Karpas-422 (cell line): ENCODE results near the gene NFKBIA. TPM values are rescaled to one million over a fixed set of nuclear protein-coding genes. Genes with fewer than 3 reads are reported as not detected.

Experiments used
- DNase-seq: peaks from one replicate; pipeline ENCODE4 v3.0.0-alpha.2; 2015
- H2AFZ ChIP-seq: fragments of 200-600 bp; sonication (generic); 2 replicates; pipeline ENCODE4 v1.6.1; 2014; ENCODE audit warnings: antibody characterized with exemption, low read length, mixed read lengths
- H3K27ac ChIP-seq: fragments of 200-600 bp; sonication (generic); 2 replicates; pipeline ENCODE4 v1.5.1; 2014; ENCODE audit warnings: mild to moderate bottlenecking, low read length, moderate library complexity
- H3K27me3 ChIP-seq: fragments of 200-600 bp; sonication (generic); 2 replicates; pipeline ENCODE4 v1.6.1; 2014; ENCODE audit warnings: low read length, mixed read lengths
- H3K36me3 ChIP-seq: fragments of 200-600 bp; sonication (generic); 2 replicates; pipeline ENCODE4 v1.6.1; 2014; ENCODE audit warnings: low read length, mixed read lengths; ENCODE audit not compliant: insufficient read depth
- H3K4me1 ChIP-seq: fragments of 200-600 bp; sonication (generic); 2 replicates; pipeline ENCODE4 v1.6.1; 2014; ENCODE audit warnings: mild to moderate bottlenecking, low read length, mixed read lengths
- H3K4me2 ChIP-seq: fragments of 200-600 bp; sonication (generic); 2 replicates; pipeline ENCODE4 v1.6.1; 2014; ENCODE audit warnings: low read length, low read depth, mild to moderate bottlenecking; ENCODE audit not compliant: poor library complexity, severe bottlenecking
- H3K4me3 ChIP-seq: fragments of 200-600 bp; sonication (generic); 2 replicates; pipeline ENCODE4 v1.5.1; 2014; ENCODE audit warnings: mild to moderate bottlenecking, antibody characterized with exemption, low read length, mixed read lengths
- H3K79me2 ChIP-seq: fragments of 200-600 bp; sonication (generic); 2 replicates; pipeline ENCODE4 v1.6.1; 2014; ENCODE audit warnings: mild to moderate bottlenecking, low read length, mixed read lengths
- H3K9ac ChIP-seq: fragments of 200-600 bp; sonication (generic); 2 replicates; pipeline ENCODE4 v1.6.0; 2014; ENCODE audit warnings: low read length
- H3K9me2 ChIP-seq: fragments of 200-600 bp; sonication (generic), shearing (Covaris generic); replicated peaks from 2 replicates; pipeline ENCODE4 v1.6.0; 2014; ENCODE audit warnings: mild to moderate bottlenecking, low read length, moderate library complexity; ENCODE audit not compliant: insufficient read depth
- H3K9me3 ChIP-seq: fragments of 300-700, 200-600 bp; sonication (generic); 2 replicates; pipeline ENCODE4 v1.6.1; 2014; ENCODE audit warnings: low read length, mixed read lengths
- H4K20me1 ChIP-seq: fragments of 200-600 bp; sonication (generic); 2 replicates; pipeline ENCODE4 v1.6.1; 2014; ENCODE audit warnings: mild to moderate bottlenecking, antibody characterized with exemption, low read length, low read depth; ENCODE audit not compliant: insufficient read depth
- total RNA-seq: library from RNA; depleted of rRNA; stranded (reverse); fragments of >200 nt; shearing (Covaris generic); gene quantifications from 2 replicates; pipeline ENCODE4 v1.2.3, GENCODE V29; 2014; ENCODE audit warnings: low replicate concordance

Gene NFKBIA
- total RNA-seq, 1 experiment from 2014 or later: 27.6 TPM

DNA sequence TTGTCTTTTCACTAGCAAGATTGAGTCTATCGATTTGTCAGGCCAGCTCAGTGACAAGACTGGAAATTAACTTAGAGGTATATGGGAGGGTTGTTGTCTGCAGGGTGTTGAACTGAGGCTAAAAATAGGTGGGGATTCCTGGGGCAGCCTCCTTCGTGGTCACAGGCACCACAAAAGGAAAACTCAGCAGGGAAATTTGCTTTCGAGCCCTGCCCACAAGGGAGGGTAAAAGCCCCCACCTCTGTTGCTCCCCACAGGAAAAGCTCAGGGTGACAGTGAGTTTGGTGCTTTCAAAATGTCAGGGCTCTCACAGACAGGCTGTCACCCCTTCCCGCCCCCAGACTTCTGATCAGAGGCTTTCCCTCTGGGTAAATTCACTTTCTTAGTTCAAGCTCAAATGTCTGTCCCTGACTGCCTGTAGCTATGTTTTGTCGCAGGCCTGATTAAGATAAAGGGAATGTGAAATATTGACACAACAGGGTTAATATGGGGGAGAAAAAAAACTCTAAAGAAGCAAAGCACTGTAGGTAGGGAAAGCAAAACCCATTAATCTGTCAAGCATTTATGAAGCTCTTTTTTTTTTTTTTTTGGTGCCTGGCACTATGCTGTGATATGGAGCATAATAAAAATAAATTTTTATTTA lies 11.7 kb upstream of the NFKBIA start:
- H3K79me2 ChIP-seq: no peaks in the 10 kb centered on the region
- no peak overlapping the region for H3K4me3 ChIP-seq
- DNase-seq: no peak
- H3K9me2 ChIP-seq: no peaks in the 10 kb centered on the region
- no peaks in the 10 kb centered on the region for H3K36me3 ChIP-seq
- H3K4me1 ChIP-seq: peaks cover 8% of the 10 kb centered on the region
- H3K9ac ChIP-seq: no peak overlapping the region
- H3K27me3 ChIP-seq: no peaks in the 10 kb centered on the region
- H4K20me1 ChIP-seq: no peaks in the 10 kb centered on the region
- H2AFZ ChIP-seq: peak overlapping the region; percentile 32; the same call in 1 of the 2 replicates
- no peak overlapping the region for H3K27ac ChIP-seq
- no peaks in the 10 kb centered on the region for H3K9me3 ChIP-seq
- no peak overlapping the region for H3K4me2 ChIP-seq

DNA sequence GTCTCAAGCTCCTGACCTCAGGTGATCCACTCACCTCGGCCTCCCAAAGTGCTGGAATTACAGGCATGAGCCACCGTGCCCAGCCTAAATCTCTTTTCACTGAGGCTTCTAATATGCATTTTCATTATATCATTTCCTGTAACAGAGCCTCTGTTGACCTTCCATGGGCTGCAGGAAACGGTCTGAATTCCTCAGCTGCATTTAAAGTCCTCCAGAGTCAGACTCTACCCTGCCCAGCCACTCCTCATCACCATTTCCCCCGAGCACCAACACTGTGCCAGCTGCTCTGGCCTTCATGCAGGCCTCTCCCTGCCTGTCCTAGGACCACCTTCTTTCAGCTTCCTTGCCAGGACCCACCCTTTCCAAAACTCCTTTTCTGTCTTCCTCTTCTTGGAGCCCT lies 9.8 kb upstream of the NFKBIA start:
- Histone ChIP-seq H3K36me3 (no peaks in the 10 kb centered on the region), H2AFZ (no peak overlapping the region), H3K27ac (no peak overlapping the region), H3K79me2 (no peaks in the 10 kb centered on the region), H3K9me3 (no peaks in the 10 kb centered on the region), H3K9ac (no peak overlapping the region), H3K4me2 (no peak overlapping the region), H3K4me3 (no peak overlapping the region), H3K4me1 (peaks cover 8% of the 10 kb centered on the region), H3K9me2 (no peaks in the 10 kb centered on the region), H3K27me3 (no peaks in the 10 kb centered on the region), H4K20me1 (no peaks in the 10 kb centered on the region)
- no peak for DNase-seq

DNA sequence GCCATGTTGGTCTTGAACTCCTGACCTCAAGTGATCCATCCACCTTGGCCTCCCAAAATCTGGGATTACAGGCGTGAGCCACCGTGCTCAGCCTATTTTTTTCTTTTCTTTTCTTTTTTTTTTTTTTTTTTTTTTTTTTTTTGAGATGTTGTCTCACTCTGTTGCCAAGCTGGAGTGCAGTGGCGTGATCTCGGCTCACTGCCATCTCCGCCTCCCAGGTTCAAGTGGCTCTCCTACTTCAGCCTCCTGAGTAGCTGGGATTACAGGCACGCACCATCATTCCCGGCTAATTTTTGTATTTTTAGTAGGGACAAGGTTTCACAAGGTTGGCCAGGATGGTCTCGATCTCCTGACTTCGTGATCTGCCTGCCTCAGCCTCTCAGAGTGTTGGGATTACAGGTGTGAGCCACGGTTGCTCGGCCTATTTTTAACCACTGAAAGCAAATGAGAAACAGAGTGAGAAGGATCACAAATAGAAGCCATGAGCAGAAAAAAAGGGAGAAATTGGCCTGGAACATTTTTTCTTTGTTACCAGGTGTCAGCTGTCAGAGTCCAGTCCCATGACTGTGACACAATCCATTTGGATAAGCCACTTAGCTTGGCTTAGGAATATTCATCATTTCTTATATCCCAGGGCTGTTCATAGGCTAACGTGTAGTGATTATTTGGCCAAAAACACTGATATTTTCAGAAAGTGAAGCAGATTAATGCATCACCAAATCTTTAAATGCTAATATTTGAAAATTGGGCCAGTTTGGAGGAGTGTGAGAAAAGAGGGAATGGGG lies 7.9 kb upstream of the NFKBIA start:
- no peak overlapping the region for H2AFZ ChIP-seq
- no peak overlapping the region for H3K27ac ChIP-seq
- H3K4me1 ChIP-seq: peaks cover 8% of the 10 kb centered on the region
- H3K9ac ChIP-seq: no peak overlapping the region
- H3K9me2 ChIP-seq: no peaks in the 10 kb centered on the region
- no peak for DNase-seq
- no peaks in the 10 kb centered on the region for H3K9me3 ChIP-seq
- H3K79me2 ChIP-seq: no peaks in the 10 kb centered on the region
- no peaks in the 10 kb centered on the region for H4K20me1 ChIP-seq
- no peaks in the 10 kb centered on the region for H3K27me3 ChIP-seq
- no peak overlapping the region for H3K4me2 ChIP-seq
- no peaks in the 10 kb centered on the region for H3K36me3 ChIP-seq
- no peak overlapping the region for H3K4me3 ChIP-seq

DNA sequence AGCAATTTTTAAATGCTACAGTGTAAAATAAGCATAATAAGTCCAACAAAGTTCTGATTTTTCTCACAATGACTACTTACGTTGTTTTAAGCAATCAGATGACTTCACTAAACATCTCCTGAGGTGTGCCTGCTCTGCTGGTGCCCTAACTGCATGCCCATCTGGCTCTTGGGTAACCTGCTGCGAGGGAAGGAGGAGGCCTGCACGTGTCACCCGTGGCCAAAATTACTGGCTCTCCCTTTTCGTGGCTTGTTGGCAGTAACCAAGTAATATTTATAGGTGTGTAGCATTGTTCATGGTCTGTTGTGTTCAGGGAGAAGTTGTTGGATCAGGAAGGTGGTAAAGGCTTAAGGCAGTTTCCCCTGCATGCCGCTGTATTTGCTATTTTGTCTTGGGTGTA lies 6.3 kb upstream of the NFKBIA start:
- H3K36me3 ChIP-seq: no peaks in the 10 kb centered on the region
- H3K4me3 ChIP-seq: no peak overlapping the region
- H3K27me3 ChIP-seq: no peaks in the 10 kb centered on the region
- DNase-seq: no peak
- peaks cover 12% of the 10 kb centered on the region for H3K4me1 ChIP-seq
- H3K9me2 ChIP-seq: no peaks in the 10 kb centered on the region
- no peaks in the 10 kb centered on the region for H3K79me2 ChIP-seq
- no peak overlapping the region for H3K27ac ChIP-seq
- no peaks in the 10 kb centered on the region for H4K20me1 ChIP-seq
- H3K9ac ChIP-seq: no peak overlapping the region
- H3K9me3 ChIP-seq: no peaks in the 10 kb centered on the region
- no peak overlapping the region for H2AFZ ChIP-seq
- no peak overlapping the region for H3K4me2 ChIP-seq

DNA sequence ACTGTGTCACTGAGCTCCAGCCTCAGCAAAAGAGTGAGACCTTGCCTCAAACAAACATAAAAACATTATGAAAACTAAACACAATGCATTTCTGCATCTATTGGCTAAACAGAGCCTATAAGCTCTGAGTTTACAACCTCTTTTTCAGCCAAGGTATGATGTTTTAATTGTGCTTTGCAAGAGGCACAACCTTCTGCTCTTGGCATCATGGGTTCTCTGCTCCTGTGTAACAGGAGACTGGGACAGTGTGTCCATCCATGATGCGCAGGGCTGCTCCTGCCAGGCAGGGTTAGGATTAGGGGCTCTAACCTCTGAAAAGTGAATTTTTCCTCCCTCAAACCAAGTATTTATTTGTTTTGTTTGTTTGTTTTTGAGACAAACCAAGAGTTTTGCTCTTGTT lies 5.0 kb upstream of the NFKBIA start:
- H3K4me2 ChIP-seq: no peak overlapping the region
- no peak overlapping the region for H3K4me3 ChIP-seq
- no peaks in the 10 kb centered on the region for H3K79me2 ChIP-seq
- no peaks in the 10 kb centered on the region for H3K36me3 ChIP-seq
- no peaks in the 10 kb centered on the region for H4K20me1 ChIP-seq
- H3K9me3 ChIP-seq: no peaks in the 10 kb centered on the region
- no peak overlapping the region for H3K27ac ChIP-seq
- H2AFZ ChIP-seq: no peak overlapping the region
- DNase-seq: no peak
- no peaks in the 10 kb centered on the region for H3K9me2 ChIP-seq
- H3K9ac ChIP-seq: no peak overlapping the region
- peaks cover 21% of the 10 kb centered on the region for H3K4me1 ChIP-seq
- no peaks in the 10 kb centered on the region for H3K27me3 ChIP-seq

DNA sequence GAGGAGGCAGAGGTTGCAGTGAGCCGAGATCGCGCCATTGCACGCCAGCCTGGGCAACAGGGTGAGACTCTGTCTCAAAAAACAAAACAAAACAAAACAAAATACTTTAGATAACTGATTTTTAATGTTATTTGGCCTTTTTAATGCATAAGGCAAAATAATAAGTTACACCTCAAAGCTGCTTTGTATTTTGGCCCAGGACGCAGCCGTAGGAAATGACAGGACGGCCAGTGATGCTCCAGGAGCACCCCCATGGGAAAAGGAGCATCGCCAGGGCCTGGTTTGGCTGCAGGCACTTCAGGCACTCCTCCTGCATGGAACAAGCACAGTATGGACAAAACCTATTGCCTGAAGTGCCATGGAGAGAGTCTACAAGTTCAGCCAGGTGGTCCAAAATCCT lies 3.5 kb upstream of the NFKBIA start:
- H3K4me3 ChIP-seq: no peak overlapping the region
- no peak for DNase-seq
- peaks cover 4% of the 10 kb centered on the region for H3K36me3 ChIP-seq
- peaks cover 6% of the 10 kb centered on the region for H3K79me2 ChIP-seq
- H3K27me3 ChIP-seq: no peaks in the 10 kb centered on the region
- H3K9me3 ChIP-seq: no peaks in the 10 kb centered on the region
- H3K27ac ChIP-seq: no peak overlapping the region
- no peak overlapping the region for H3K9ac ChIP-seq
- H2AFZ ChIP-seq: no peak overlapping the region
- peaks cover 28% of the 10 kb centered on the region for H3K4me1 ChIP-seq
- no peak overlapping the region for H3K4me2 ChIP-seq
- H4K20me1 ChIP-seq: peaks cover 7% of the 10 kb centered on the region
- H3K9me2 ChIP-seq: no peaks in the 10 kb centered on the region

DNA sequence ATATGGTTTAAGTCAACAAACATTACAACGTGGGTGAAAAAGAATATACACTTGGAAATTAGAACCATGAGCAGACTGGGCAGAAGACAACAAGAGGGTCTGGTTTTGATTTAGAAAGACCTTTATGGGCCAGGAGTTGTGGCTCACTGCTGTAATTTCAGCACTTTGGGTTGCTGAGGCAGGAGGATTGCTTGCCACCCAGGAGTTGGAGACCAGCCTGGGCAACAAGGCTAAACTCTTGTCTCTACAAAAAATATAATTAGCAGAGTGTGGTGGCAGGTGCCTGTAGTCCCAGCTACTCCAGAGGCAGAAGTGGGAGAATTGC lies 2.7 kb upstream of the NFKBIA start:
- Histone ChIP-seq H3K4me2 (no peak overlapping the region), H3K9me2 (no peaks in the 10 kb centered on the region), H3K27ac (no peak overlapping the region), H3K4me3 (no peak overlapping the region), H3K4me1 (peaks cover 31% of the 10 kb centered on the region), H4K20me1 (peaks cover 14% of the 10 kb centered on the region), H2AFZ (no peak overlapping the region), H3K79me2 (peaks cover 8% of the 10 kb centered on the region), H3K9ac (no peak overlapping the region), H3K9me3 (no peaks in the 10 kb centered on the region), H3K36me3 (peaks cover 12% of the 10 kb centered on the region), H3K27me3 (no peaks in the 10 kb centered on the region)
- DNase-seq: no peak

DNA sequence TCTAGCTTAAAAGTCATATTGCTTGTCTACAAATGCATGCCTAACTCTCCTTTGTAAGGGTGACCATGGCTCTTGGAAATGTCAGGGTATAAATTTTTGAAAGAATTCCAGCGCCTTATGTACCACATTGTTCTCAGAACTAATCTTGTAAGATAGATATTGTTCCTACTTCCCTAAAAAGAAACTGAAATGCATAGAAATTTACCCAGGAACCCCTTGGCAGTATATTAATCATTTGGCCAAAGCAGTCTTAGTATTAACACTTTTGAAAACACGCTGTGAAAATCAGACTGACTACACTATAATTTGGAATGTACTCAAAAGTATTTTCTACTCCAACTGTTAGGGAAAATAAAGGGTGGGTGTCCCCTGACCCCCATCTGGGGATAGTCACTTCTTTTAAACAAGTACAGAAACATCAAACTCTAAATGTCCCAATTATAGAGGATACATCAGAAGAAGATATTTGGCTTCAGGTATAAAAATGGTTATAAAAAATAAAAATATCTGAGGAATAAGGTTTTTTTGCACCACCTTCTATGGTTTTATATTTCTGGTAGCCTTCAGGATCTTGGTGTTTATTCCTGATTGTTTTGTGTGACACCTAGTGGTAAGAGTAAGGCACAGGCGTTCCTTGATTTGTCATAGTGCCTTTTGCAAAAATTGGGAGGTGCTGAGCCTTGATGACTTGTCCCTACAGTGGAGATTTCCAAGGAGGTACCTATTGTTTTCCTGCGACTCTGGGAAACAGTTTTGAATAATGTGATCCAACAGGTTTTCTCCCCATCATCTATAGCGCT lies 2.2 kb upstream of the NFKBIA start:
- Histone ChIP-seq H3K27ac (no peak overlapping the region), H3K4me1 (peaks cover 31% of the 10 kb centered on the region), H3K79me2 (peaks cover 8% of the 10 kb centered on the region), H3K9me2 (no peaks in the 10 kb centered on the region), H3K4me2 (peak overlapping the region; percentile 99), H3K27me3 (no peaks in the 10 kb centered on the region), H3K9me3 (no peaks in the 10 kb centered on the region), H3K36me3 (peaks cover 17% of the 10 kb centered on the region), H2AFZ (no peak overlapping the region), H3K9ac (no peak overlapping the region), H4K20me1 (peaks cover 16% of the 10 kb centered on the region), H3K4me3 (no peak overlapping the region)
- peak; percentile 84 for DNase-seq
